ENCODE measurements around the gene PHLDB1. TPM values are rescaled to one million over a fixed set of nuclear protein-coding genes. Genes with fewer than 3 reads are reported as not detected.

Gene PHLDB1
- total RNA-seq, 4 donors from 2014 or later: 6.7 to 29.8 (median 21.2) TPM

DNA sequence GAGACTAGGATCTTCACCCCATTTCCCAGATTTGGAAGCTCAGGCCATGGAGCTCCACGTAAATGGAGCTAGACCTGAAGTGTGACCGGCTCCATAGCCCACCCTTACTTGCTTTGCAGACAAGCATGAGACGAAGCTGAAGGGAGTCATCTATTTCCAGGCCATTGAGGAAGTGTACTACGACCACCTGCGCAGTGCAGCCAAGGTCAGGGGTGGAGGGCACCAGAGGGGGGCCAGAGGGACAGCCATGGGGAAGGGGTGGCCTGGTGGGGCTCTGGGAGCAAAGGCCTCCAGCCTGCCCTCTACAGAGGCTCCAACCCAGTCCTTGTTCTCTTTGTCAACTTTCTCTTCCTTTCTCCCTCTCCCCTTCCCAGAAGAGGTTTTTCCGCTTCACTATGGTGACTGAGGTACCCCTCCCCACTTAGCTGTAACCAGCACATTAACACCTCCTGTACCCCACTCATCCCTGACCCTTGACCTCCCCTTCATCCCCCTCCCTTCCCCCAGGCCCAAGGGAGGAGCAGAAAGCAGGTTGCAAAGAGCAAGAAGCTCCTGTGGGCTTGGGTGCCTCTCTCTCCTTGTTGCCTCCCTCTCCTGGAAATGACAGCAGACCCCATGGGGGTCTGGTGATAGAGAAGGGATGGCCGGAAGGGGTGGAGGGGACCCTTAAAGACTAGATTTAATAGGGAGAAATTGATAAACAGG lies 48.2 kb downstream of the PHLDB1 start:
- DNase-seq: no peak
- Histone ChIP-seq H3K27ac (no peak overlapping the region), H3K4me3 (no peak overlapping the region), H3K36me3 (peaks cover 0 to 71% (median 8%) of the 10 kb centered on the region in 3 donors), H3K27me3 (no peaks in the 10 kb centered on the region), H3K9me3 (no peaks in the 10 kb centered on the region), H3K4me1 (peaks cover 13 to 24% (median 13%) of the 10 kb centered on the region in 3 donors)
- WGBS, 2 donors: 79 to 86% methylated on average over 7 of the region's 7 CpGs
- no peak for TF ChIP-seq POLR2A (IDR thresholded peaks at IDR 0.05)
- TF ChIP-seq, protein P1, sequence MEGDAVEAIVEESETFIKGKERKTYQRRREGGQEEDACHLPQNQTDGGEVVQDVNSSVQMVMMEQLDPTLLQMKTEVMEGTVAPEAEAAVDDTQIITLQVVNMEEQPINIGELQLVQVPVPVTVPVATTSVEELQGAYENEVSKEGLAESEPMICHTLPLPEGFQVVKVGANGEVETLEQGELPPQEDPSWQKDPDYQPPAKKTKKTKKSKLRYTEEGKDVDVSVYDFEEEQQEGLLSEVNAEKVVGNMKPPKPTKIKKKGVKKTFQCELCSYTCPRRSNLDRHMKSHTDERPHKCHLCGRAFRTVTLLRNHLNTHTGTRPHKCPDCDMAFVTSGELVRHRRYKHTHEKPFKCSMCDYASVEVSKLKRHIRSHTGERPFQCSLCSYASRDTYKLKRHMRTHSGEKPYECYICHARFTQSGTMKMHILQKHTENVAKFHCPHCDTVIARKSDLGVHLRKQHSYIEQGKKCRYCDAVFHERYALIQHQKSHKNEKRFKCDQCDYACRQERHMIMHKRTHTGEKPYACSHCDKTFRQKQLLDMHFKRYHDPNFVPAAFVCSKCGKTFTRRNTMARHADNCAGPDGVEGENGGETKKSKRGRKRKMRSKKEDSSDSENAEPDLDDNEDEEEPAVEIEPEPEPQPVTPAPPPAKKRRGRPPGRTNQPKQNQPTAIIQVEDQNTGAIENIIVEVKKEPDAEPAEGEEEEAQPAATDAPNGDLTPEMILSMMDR (IDR thresholded peaks at IDR 0.05): no peak
- intact Hi-C loops (cut with DNase I): loop anchor here (10.0 kb wide), 1 partner anchor 61 kb away; no protein-coding TSS in a partner anchor

DNA sequence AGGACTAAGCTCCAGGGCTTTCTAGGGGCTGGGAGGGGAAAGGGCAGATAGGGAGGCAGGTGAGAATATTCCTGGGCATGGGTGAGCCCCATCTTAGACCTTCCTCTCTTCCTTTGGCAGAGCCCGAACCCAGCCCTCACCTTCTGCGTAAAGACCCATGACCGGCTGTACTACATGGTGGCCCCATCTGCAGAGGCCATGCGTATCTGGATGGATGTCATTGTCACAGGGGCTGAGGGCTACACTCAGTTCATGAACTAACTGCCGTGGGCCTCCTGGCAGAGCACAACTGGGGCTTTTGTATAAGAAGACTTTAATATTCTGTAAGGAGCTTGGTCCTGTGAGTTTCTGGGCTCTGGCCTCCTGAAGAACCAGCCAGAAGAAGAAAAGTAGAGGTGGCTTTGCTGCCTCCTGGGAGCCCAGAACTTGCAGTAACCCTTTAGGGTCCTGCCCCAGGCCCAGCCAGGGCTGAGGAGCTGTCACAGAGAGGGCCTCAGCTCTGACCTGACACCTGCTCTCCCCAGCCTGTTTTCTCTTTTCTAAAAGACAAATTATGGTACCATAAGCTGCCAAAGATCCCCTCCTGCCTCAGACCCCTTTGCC lies 49.2 kb downstream of the PHLDB1 start:
- DNase-seq: no peak
- intact Hi-C loops (cut with DNase I): loop anchor here (10.0 kb wide), 1 partner anchor 62 kb away; no protein-coding TSS in a partner anchor
- H3K36me3 ChIP-seq: peaks cover 0 to 61% (median 0%) of the 10 kb centered on the region in 3 donors

DNA sequence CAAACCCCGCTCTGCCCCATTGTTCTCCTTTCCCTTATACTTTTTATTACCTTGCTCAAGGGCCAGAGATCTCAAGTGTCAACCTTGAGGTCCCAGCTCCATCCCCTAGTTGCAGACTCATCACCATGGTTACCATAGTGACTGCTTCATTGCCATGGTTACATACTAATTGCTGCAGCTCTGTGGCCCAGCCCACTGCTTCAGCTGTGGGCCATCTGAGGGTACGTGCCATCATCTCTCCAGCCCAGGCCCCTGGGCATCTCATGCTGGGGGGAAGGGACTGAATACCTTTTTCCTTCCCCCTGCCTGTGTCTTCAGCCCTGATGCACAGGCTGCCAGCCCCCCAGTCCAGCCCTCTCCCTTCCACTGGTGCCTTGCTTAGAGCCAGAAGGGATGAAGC lies 49.8 kb downstream of the PHLDB1 start:
- H3K27ac ChIP-seq: no peak overlapping the region
- WGBS, 2 donors: 81 to 94% methylated on average over 1 to 2 of the region's 2 CpGs
- intact Hi-C loops (cut with DNase I): loop anchor here (10.0 kb wide), 1 partner anchor 62 kb away; no protein-coding TSS in a partner anchor
- H3K36me3 ChIP-seq: peaks cover 0 to 55% (median 0%) of the 10 kb centered on the region in 3 donors
- H3K4me1 ChIP-seq: peaks cover 13 to 33% (median 13%) of the 10 kb centered on the region in 3 donors
- DNase-seq: no peak
- H3K4me3 ChIP-seq: no peak overlapping the region
- TF ChIP-seq, protein P1 (IDR thresholded peaks at IDR 0.05): no peak
- no peak for TF ChIP-seq POLR2A (IDR thresholded peaks at IDR 0.05)
- H3K27me3 ChIP-seq: no peaks in the 10 kb centered on the region
- H3K9me3 ChIP-seq: no peaks in the 10 kb centered on the region

More for the DNA sequence above, 49.2 kb downstream of the PHLDB1 start:
- H3K9me3 ChIP-seq: no peaks in the 10 kb centered on the region
- TF ChIP-seq, protein P1 (IDR thresholded peaks at IDR 0.05): no peak
- TF ChIP-seq POLR2A (IDR thresholded peaks at IDR 0.05): no peak
- WGBS, 2 donors: 88 to 92% methylated on average over 2 to 3 of the region's 5 CpGs
- no peak overlapping the region for H3K27ac ChIP-seq
- no peaks in the 10 kb centered on the region for H3K27me3 ChIP-seq
- H3K4me1 ChIP-seq: peaks cover 13 to 30% (median 13%) of the 10 kb centered on the region in 3 donors
- no peak overlapping the region for H3K4me3 ChIP-seq

DNA sequence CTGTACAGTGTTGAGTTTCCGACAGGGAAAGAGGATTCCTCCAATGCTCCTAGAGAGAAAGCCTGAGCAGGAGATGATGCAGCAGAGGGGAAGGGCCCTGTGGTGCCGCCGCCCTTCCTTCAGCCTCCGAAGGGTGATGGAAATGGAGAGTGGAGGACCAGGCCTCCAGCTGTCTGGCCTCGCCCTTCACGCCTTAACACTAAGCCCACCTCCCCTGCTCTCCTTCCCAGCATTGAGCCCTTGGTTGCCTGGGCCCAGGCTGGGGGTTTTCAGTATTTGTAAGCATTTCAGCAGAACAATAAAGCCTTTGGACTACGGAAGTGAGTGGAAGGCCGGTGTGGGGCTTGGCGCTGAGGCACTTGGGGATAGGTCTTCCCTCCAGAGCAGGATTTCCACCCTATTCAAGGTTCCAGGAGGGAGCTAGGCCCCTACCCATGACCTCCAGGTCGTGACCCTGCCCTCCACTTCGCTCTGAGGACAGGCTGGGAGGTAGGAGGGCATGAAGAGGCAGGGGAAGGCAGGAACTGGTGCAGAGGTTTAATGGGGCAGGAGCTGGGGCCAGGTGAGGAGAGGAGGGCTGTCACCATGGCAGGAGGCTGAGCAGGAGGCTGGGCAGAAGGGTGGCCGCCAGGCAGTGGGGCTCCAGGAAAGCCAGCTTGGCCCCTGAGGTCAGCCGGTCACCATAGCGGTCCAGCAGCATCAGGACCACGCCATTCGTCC lies 50.5 kb downstream of the PHLDB1 start:
- WGBS, 2 donors: 77 to 82% methylated on average over 8 to 10 of the region's 16 CpGs
- intact Hi-C loops (cut with DNase I): loop anchor here (10.0 kb wide), 1 partner anchor 63 kb away; no protein-coding TSS in a partner anchor
- H3K4me1 ChIP-seq: peaks cover 13 to 40% (median 15%) of the 10 kb centered on the region in 3 donors

More for the DNA sequence above, 50.5 kb downstream of the PHLDB1 start:
- H3K9me3 ChIP-seq: no peaks in the 10 kb centered on the region
- H3K27me3 ChIP-seq: no peaks in the 10 kb centered on the region
- H3K4me3 ChIP-seq: no peak overlapping the region
- peak overlapping the region in 2 of 4 donors; percentile 58 to 64 for H3K27ac ChIP-seq
- DNase-seq: no peak
- peaks cover 0 to 49% (median 0%) of the 10 kb centered on the region in 3 donors for H3K36me3 ChIP-seq
- TF ChIP-seq POLR2A (IDR thresholded peaks at IDR 0.05): no peak
- TF ChIP-seq, protein P1 (IDR thresholded peaks at IDR 0.05): no peak

Data from esophagus squamous epithelium (tissue), 5 donors.